NCI-H526 (cell line): ENCODE measurements around the gene SAPCD2.

Experiments
- DNase-seq, 2 experiments: peaks; one replicate each; lab custom pipeline; 2025; lab: John Stamatoyannopoulos, UW

The SAPCD2 gene

GRCh38 chr9:137107312-137107921 lies 37.1 kb upstream of the SAPCD2 start:
- no peak for DNase-seq

GRCh38 chr9:137106662-137107250 lies 36.4 kb upstream of the SAPCD2 start:
- DNase-seq: no peak

GRCh38 chr9:137105814-137106661 lies 35.7 kb upstream of the SAPCD2 start:
- DNase-seq: no peak

GRCh38 chr9:137103206-137103999 lies 33.0 kb upstream of the SAPCD2 start:
- no peak for DNase-seq

GRCh38 chr9:137099231-137099630 lies 28.9 kb upstream of the SAPCD2 start:
- DNase-seq: no peak

GRCh38 chr9:137097761-137098462 lies 27.6 kb upstream of the SAPCD2 start:
- no peak for DNase-seq

GRCh38 chr9:137096785-137097546 lies 26.6 kb upstream of the SAPCD2 start:
- DNase-seq: no peak

GRCh38 chr9:137095664-137096517 lies 25.5 kb upstream of the SAPCD2 start:
- no peak for DNase-seq

- DNase-seq: no peak
These were observed 19.0 kb upstream of the SAPCD2 start for GRCh38 chr9:137089232-137089947.

- no peak for DNase-seq
These were observed 17.8 kb upstream of the SAPCD2 start for GRCh38 chr9:137088121-137088520.

- no peak for DNase-seq
These were observed 17.1 kb upstream of the SAPCD2 start for GRCh38 chr9:137087409-137087925.

GRCh38 chr9:137086531-137087408 lies 16.4 kb upstream of the SAPCD2 start, which contains the start of gene MAN1B1:
Gene MAN1B1, plus strand, starts transcription at chr9:137086985. Its CDS starts 15 bp downstream, at chr9:137087000.
- peak; percentile 93 to 98 for DNase-seq

GRCh38 chr9:137085920-137086530 lies 15.7 kb upstream of the SAPCD2 start:
- no peak for DNase-seq

- DNase-seq: no peak
These were observed 14.2 kb upstream of the SAPCD2 start for GRCh38 chr9:137084526-137084925.

GRCh38 chr9:137083394-137084004 lies 13.1 kb upstream of the SAPCD2 start:
- no peak for DNase-seq

- no peak for DNase-seq
These were observed 12.6 kb upstream of the SAPCD2 start for GRCh38 chr9:137082925-137083290.
